Osteoblast (primary cell): Measurements from ENCODE around the gene UCN2. TPM values are rescaled to one million over a fixed set of nuclear protein-coding genes. Genes with fewer than 3 reads are reported as not detected.

ENCODE experiments used
- DNase-seq: peaks from one replicate; pipeline ENCODE4 v3.0.0; 2011; ENCODE audit warnings: low spot score, mixed read lengths; ENCODE audit not compliant: insufficient read length; ENCODE audit errors: missing footprints
- H2AFZ ChIP-seq: 2 replicates; pipeline ENCODE4 v1.6.0; 2011; ENCODE audit warnings: mild to moderate bottlenecking, low read length
- H3K27ac ChIP-seq: 2 replicates; pipeline ENCODE4 v1.5.1; 2011; ENCODE audit warnings: mild to moderate bottlenecking, low read depth, low read length, moderate library complexity
- H3K27me3 ChIP-seq: 2 replicates; pipeline ENCODE4 v1.6.0; 2012; ENCODE audit warnings: mild to moderate bottlenecking, control low read depth, inconsistent platforms, low read length, moderate library complexity; ENCODE audit not compliant: insufficient read depth
- H3K36me3 ChIP-seq: 2 replicates; pipeline ENCODE4 v1.5.1; 2011; ENCODE audit warnings: mild to moderate bottlenecking, low read length, control low read depth, moderate library complexity; ENCODE audit not compliant: insufficient read depth
- H3K4me1 ChIP-seq: 2 replicates; pipeline ENCODE4 v1.5.1; 2011; ENCODE audit warnings: mild to moderate bottlenecking, low read length, control low read depth, moderate library complexity; ENCODE audit not compliant: insufficient read depth
- H3K4me2 ChIP-seq: 2 replicates; pipeline ENCODE4 v1.6.0; 2011; ENCODE audit warnings: mild to moderate bottlenecking, low read length; ENCODE audit not compliant: insufficient read depth
- H3K4me3 ChIP-seq: fragments of 200-600 bp; sonication (generic); 3 replicates; pipeline ENCODE4 v1.5.1; 2012; ENCODE audit warnings: mild to moderate bottlenecking, low read length, inconsistent platforms; ENCODE audit not compliant: insufficient read depth
- H3K79me2 ChIP-seq: 2 replicates; pipeline ENCODE4 v1.6.0; 2012; ENCODE audit warnings: mild to moderate bottlenecking, low read length, control low read depth, inconsistent platforms; ENCODE audit not compliant: insufficient read depth
- H3K9me3 ChIP-seq: 2 replicates; pipeline ENCODE4 v1.5.1; 2011; ENCODE audit warnings: low read depth, low read length, control low read depth
- H4K20me1 ChIP-seq: 2 replicates; pipeline ENCODE4 v1.6.0; 2012; ENCODE audit warnings: mild to moderate bottlenecking, low read length, control low read depth; ENCODE audit not compliant: insufficient read depth
- CTCF ChIP-seq: IDR thresholded peaks from 2 replicates; pipeline ENCODE4 v1.5.1; 2011; ENCODE audit warnings: mild to moderate bottlenecking, low read depth, low read length, moderate library complexity; ENCODE audit errors: extremely low read depth
- total RNA-seq: library from RNA; depleted of rRNA; stranded (reverse); fragments of >200 nt; gene quantifications from 2 replicates; pipeline ENCODE4 v1.2.3, GENCODE V29; 2012

Gene UCN2
- total RNA-seq, 1 donor = 0.72 TPM

- H3K9me3 ChIP-seq = no peaks in the 10 kb centered on the region
- H3K4me3 ChIP-seq = peak within 1 kb of the TSS; percentile 69
- peaks cover 48% of the 10 kb centered on the region for H3K4me1 ChIP-seq
- H2AFZ ChIP-seq = peak within 1 kb of the TSS; percentile 79
- no peak for TF ChIP-seq CTCF
- H3K27ac ChIP-seq = peak within 1 kb of the TSS; percentile 7
- peak; percentile 100 for DNase-seq
- H3K27me3 ChIP-seq = no peaks in the 10 kb centered on the region
- no peaks in the 10 kb centered on the region for H3K36me3 ChIP-seq
- peaks cover 19% of the 10 kb centered on the region for H3K79me2 ChIP-seq
- H4K20me1 ChIP-seq = peaks cover 4% of the 10 kb centered on the region
- H3K4me2 ChIP-seq = peak within 1 kb of the TSS; percentile 94
These were observed 6.6 kb downstream of the UCN2 start, which contains the start of gene PFKFB4 for GRCh38 chr3:48556796-48557626. Gene PFKFB4 (minus strand): TSS chr3:48556803. CDS start chr3:48556777, 26 bp downstream.

- peak overlapping the region; percentile 69 for H3K4me3 ChIP-seq
- peak overlapping the region; percentile 41 for H2AFZ ChIP-seq
- H3K27me3 ChIP-seq = no peaks in the 10 kb centered on the region
- peak; percentile 66 for DNase-seq
- H4K20me1 ChIP-seq = peaks cover 4% of the 10 kb centered on the region
- TF ChIP-seq CTCF = no peak
- peak overlapping the region; percentile 94 for H3K4me2 ChIP-seq
- H3K4me1 ChIP-seq = peaks cover 42% of the 10 kb centered on the region
- no peaks in the 10 kb centered on the region for H3K9me3 ChIP-seq
- H3K36me3 ChIP-seq = no peaks in the 10 kb centered on the region
- peaks cover 19% of the 10 kb centered on the region for H3K79me2 ChIP-seq
- H3K27ac ChIP-seq = no peak overlapping the region
These were observed 7.4 kb downstream of the UCN2 start for GRCh38 chr3:48555949-48556795.

GRCh38 chr3:48555231-48555948 is 8.2 kb downstream of the UCN2 start:
- peak overlapping the region; percentile 25 for H2AFZ ChIP-seq
- no peaks in the 10 kb centered on the region for H3K36me3 ChIP-seq
- no peak overlapping the region for H3K4me2 ChIP-seq
- peak; percentile 52 for DNase-seq
- H3K79me2 ChIP-seq = peaks cover 19% of the 10 kb centered on the region
- no peaks in the 10 kb centered on the region for H3K27me3 ChIP-seq
- no peak overlapping the region for H3K27ac ChIP-seq
- H3K4me3 ChIP-seq = no peak overlapping the region
- peaks cover 34% of the 10 kb centered on the region for H3K4me1 ChIP-seq
- H3K9me3 ChIP-seq = no peaks in the 10 kb centered on the region
- H4K20me1 ChIP-seq = peaks cover 4% of the 10 kb centered on the region
- no peak for TF ChIP-seq CTCF
